SK-N-SH (cell line): ENCODE data around the gene CTNNA3.

ENCODE experiments used
- RCOR1 ChIP-seq: fragments of 150-350 bp; IDR thresholded peaks from 2 replicates; pipeline ENCODE4 v1.6.1; 2017; ENCODE audit warnings: antibody characterized with exemption, low read length
- TF ChIP-seq, protein P1 (sequence below): fragments of 200-600 bp; sonication (generic); IDR thresholded peaks from 2 replicates; pipeline ENCODE4 v1.6.1; 2017; ENCODE audit warnings: antibody characterized with exemption, mild to moderate bottlenecking, moderate library complexity

DNA sequence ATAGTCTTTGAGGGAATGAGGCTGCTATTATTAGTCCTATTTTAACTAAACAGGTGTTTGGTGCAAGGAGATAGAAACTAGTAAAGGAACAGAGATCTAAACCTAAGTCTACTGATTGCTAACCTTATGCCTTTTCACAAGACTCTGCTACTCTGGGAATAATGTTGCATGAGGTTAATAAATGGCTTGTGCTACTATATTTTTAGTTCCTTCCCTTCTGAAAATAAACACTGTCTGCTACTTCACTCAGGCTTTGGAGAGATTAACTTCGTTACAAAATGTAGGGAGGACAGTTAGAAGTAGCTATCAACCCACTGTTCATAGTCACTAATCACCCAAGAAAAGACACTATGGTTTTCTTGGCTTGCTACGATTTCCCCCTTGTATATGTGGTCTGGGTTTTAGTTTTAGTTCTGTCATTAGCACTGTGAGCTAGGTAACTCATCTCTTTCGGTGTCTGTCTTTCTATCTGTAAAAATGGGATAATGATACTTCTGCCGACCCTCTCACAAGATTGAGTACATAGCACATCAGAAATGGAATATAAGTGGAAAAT is 474.0 kb downstream of the CTNNA3 start:
- TF ChIP-seq, protein P1, sequence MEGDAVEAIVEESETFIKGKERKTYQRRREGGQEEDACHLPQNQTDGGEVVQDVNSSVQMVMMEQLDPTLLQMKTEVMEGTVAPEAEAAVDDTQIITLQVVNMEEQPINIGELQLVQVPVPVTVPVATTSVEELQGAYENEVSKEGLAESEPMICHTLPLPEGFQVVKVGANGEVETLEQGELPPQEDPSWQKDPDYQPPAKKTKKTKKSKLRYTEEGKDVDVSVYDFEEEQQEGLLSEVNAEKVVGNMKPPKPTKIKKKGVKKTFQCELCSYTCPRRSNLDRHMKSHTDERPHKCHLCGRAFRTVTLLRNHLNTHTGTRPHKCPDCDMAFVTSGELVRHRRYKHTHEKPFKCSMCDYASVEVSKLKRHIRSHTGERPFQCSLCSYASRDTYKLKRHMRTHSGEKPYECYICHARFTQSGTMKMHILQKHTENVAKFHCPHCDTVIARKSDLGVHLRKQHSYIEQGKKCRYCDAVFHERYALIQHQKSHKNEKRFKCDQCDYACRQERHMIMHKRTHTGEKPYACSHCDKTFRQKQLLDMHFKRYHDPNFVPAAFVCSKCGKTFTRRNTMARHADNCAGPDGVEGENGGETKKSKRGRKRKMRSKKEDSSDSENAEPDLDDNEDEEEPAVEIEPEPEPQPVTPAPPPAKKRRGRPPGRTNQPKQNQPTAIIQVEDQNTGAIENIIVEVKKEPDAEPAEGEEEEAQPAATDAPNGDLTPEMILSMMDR = no peak
- TF ChIP-seq RCOR1 = no peak
